HG03354 (cell line): ENCODE data around the gene NFIC.
"Not testable (repeated sequence)": the region's sequence is repeated elsewhere in the genome, so short reads cannot be mapped to it uniquely, and the experiment has no call there.

ENCODE experiments used
- ATAC-seq: cut with Tn5 transposase; IDR thresholded peaks from one replicate; pipeline ENCODE4 v1.9.1; 2021; ENCODE audit warnings: mild to moderate bottlenecking; ENCODE audit not compliant: unreplicated experiment, poor library complexity, severe bottlenecking

The NFIC gene

DNA sequence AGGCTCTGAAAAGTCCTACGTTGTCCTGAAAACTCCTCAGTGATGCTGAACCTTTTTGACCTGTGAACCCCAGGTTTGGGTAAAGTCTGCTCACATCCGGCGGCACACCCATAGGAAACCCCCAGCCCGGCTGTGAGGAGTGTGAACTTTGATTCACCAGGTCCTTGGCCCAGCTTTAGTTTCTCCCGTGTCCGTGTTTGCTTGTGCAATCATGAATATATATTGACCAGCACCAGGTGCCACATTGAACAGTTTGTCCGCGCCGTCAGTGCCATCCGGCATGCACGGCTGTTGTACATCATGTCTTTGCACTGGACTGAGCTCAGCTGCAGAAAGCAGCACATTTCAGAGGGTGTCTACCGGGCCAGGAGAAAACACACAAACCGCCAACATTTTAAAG, 45.3 kb downstream of the NFIC start:
- ATAC-seq, result no peak

DNA sequence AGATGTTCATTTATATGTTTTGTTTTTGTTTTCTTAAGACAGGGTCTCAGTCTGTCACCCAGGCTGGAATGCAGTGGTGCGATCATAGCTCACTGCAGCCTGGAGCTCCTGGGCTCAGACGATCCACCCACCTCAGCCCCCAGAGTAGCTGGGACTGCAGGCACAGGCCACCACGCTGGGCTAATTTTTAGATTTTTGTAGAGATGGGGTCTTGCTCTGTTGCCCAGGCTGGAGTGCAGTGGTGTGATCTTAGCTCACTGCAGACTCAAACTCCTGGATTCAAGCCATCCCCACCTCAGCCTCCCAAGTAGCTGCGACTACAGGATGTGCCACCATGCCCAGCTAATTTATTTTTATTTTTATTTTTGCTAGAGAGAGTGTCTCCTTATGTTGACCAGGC, 45.7 kb downstream of the NFIC start:
- ATAC-seq, result no peak

GRCh38 chr19:3413796-3414327, 47.5 kb downstream of the NFIC start:
- ATAC-seq, result no peak

DNA sequence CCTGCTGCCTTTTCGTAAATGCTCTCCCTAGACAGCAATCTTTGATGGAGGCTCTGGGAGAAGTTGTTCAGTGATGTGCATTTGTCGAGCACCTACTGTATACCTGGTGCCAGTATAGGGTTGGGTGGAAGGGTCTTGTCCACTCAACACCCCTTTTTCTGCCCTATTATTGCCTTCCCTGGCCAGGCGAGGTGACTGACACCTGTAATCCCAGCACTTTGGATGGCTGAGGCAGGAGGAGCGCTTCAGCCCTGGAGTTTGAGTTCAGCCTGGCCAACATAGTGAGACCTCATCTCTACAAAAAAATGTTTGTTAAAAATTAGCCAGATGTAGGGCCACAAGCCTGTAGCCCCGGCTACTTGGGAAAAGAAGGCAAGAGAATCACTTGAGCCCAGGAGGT, 49.3 kb downstream of the NFIC start:
- ATAC-seq, result no peak

DNA sequence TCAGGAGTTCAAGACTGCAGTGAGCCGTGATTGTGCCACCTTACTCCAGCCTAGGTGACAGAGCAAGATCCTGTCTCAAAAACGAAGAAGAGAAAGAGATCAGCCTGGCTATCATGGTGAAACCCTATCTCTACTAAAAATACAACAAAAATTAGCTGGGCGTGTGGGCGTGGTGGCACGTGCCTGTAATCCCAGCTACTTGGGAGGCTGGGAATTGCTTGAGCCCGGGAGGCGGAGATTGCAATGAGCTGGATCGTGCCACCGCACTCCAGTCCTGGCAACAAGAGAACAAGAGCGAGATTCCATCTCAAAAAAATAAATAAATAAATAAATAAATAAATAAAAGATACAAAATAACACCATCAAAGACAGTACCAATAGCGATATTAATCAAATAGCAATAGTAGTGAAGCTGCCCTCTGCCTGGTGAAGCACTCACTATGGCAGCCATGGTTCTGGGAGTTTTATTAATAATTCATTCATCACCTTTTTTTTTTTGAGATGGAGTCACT, 53.9 kb downstream of the NFIC start:
- no peak for ATAC-seq

- no peak for ATAC-seq
These were observed 54.7 kb downstream of the NFIC start for GRCh38 chr19:3420909-3421619.

- ATAC-seq, result not testable (repeated sequence)
These were observed 55.3 kb downstream of the NFIC start for GRCh38 chr19:3421656-3422055.

GRCh38 chr19:3423183-3423829, 56.9 kb downstream of the NFIC start:
- ATAC-seq, result no peak

DNA sequence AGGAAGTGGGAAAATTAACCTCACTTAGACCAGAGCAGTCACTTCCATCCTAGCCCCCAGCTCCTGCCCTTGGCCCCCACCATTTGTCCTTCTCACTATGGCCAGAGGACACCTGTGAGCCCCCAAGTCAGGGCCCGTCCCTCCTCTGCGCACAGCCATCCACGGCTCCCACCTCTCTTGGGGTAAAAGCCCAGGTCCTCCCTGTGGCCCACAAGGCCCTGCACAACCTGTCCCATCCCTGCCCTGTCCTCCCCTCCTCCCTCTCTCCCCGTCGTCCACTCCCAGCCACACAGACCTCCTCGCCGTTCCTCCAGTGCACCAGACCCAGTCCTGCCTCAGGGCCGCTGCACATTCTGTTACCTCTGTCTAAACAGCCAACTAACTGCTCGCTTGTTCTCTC, 60.0 kb downstream of the NFIC start:
- ATAC-seq, result no peak

DNA sequence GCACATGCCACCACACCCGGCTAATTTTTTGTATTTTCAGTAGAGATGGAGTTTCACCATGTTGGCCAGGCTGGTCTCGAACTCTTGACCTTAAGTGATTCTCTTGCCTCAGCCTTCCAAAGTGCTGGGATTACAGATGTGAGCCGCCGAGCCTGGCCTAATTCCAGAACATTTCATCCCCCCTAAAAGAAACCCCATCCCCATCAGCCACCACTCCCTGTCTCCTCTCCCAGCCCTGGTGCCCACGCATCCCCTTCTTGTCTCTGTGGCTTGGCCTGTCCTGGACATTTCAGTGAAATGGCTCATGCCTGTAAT, 63.9 kb downstream of the NFIC start:
- ATAC-seq, result not testable (repeated sequence)

- ATAC-seq, result no peak
These were observed 65.5 kb downstream of the NFIC start for GRCh38 chr19:3431760-3432397.

DNA sequence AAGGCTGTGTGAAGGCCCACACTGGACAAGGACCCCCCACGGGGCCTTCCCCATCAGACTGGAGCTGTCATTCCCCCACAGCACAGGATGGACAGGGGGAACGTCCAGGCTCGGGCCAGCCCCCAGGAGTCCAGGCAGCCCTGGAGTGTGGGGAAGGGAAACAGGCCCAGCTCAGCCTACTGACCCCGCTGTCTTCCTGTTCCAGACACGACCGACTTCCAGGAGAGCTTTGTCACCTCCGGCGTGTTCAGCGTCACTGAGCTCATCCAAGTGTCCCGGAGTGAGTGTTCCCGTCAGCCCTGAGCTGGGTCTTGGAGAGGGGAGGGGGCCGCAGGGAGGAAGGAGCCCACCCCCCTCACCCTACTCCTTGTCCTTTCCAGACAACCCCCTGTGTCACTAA, 66.9 kb downstream of the NFIC start:
- no peak for ATAC-seq

DNA sequence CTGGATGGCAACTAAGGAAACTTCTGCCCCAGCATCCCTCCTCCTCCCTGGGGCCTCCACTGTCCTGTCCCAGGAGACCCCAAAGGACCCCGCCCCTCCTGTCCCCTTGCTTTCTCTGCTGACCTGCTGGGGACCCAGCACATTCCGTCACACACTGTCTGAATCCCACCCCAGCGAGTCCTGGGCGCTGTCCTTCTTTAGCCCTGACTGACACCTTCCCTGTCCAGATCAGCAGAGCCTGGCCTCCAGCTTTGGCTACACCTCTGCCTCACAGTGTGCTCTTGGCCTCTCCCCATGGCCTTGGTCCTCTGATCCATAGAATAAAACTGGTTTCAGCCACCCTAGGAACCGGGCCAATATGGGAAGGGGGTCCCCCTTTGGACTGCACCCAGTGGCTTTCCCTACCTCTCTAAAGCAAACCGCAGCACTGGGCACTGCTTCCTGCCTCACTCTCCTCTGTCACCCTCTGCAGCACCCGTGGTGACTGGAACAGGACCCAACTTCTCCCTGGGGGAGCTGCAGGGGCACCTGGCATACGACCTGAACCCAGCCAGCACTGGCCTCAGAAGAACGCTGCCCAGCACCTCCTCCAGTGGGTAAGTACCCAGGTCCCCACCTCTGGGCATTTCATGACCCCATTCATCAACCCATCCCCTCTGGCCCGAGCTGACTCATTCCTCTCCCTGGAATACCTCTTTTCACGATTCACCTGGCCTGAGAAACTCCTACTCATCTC, 67.6 kb downstream of the NFIC start:
- ATAC-seq, result no peak

GRCh38 chr19:3434630-3435553, 68.5 kb downstream of the NFIC start:
- ATAC-seq, result peak; percentile 85

DNA sequence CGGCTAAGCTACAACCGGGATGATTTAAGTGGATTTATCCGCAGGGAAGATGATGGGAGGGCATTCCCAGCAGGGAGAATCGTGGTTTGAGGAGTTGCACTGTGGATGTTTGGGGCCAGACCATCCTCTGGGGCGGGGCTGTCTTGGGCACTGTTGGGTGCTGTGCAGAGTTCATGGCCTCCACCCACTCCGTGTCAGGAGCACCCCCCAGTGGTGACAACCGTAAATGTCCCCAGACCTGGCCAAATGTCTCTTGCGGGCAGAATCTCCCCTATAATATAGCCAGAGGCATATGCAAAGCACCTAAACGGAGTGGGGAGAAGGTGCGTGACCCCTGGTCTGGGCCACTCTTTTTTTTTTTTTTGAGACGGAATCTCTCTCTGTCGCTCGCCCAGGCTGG, 73.7 kb downstream of the NFIC start:
- ATAC-seq, result no peak

DNA sequence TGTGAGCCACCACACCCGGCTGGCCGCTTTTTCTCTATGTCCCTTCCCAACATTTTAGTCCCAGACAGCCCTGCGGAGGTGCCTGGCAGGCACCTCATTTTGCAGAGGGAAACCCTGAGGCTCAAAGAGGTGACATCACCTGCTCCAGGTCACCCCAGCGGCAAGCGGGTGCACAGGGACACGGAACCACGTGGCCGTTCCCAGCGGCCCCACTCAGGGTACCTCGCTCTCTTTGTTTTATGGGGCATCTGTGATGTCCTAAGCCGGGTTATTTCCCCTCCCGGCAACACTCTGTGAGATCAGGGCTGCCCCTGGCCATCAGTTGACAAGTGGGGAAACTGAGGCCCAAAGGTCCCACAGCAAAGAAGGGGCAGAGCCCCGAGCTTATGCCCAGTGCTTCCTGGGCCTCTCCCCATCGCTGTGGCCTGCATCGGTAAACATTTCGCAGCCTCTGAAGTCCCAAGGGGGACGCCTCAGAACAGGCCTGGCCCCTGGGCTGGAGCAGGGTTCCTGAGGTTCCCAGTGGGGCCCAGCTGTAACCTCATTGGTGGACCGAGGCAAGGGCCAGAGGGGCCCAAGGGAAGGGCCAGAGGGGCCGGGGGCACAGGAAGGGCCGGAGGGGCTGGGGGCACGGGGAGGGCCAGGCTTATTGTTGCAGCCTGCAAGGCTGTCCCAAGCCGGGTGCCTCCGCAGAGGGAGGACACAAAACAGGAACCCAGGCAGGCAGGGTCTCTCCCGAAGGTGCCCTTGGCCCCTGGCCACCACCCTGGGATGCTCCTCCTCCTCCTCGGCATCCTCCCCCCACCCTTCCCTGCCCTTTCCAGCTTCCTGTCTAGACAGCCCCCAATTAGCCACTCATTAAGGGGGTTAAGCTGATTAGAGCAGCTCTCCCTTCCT, 75.0 kb downstream of the NFIC start:
- no peak for ATAC-seq

DNA sequence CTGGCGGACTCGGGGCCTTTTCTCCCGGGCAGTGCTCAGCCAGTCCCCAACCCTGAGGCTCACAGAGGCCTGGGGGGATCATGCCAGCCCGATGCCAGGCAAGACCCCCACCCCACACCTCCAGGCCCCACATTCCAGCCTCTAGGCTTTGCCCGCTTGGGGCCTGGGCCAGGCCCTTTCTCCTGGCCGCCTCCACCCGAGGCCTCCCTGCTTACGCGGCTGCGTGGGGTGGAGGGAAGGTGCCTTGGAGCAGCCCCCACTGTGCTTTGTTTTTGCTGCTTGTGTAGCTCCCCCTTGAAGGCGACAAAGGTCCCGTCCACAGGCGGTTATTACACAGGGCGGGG, 75.6 kb downstream of the NFIC start:
- ATAC-seq, result no peak

- no peak for ATAC-seq
These were observed 76.2 kb downstream of the NFIC start for GRCh38 chr19:3442487-3443071.
